ENCODE results near the gene NKIRAS1.

NKIRAS1 gene

DNA sequence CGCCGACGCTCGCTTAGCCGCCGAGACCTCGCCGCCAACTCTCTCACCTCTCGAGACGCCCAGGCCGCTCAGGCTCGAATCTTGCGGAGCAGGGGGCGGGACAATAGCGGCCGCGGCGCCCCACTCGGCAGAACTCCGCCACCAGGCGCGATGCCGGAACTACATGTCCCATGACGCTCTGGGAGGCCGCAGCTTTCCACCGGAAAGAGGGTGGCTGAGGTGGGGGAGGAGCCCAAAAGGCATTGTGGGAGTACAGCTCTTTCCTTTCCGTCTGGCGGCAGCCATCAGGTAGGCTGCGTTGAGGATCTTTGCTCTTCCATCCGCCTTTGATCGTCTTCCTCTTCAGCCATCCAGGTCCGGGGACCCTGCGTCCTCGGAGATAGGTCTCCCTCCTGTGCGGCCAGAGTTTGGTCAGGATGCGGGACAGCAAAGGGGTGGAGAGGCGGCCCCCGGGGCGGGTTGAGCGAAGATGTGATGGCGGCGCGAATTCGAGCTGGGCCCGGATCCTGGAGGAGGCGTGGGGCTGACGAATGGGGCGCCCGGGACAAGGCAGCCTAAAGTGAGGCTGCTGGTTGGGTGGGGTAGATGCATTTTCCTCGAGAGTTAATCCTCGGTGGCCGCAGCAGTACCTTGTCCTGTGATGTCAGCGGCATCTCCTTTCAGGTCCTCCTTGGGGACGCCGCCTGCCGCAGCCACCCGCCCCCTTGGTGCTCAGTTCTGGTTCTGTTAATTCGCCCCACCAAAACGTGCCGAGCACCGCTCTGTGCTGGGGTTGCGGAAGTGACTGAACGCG is at the start of gene NKIRAS1, which contains the start of gene RPL15:
NKIRAS1 (minus strand) TSS at position 105 of the 793 bp plus-strand sequence. CDS start 6,086 bp downstream, outside the sequence.
RPL15 (plus strand) TSS at position 247 of the 793 bp plus-strand sequence. CDS start 728 bp downstream, outside the sequence.
- DNase-seq: peak; percentile 94

DNA sequence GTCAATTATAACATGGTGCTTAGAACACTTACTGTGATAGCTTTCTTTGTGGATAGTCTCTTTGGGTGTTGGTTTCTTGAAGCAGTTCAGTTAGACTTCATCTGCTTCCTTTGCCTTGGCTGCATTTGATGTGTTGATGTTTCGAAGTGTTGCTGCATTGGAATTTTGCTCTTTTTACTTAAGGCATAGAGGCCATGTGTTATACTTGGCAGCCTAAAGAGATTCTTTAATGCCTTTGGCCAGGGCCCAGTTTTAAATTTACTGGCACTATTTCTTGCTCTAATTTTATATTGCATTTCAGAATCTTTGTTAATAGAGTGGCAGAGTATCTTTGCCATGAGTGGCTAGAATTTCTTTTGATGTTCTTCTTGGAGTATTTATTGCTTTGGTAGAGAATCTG is 49.5 kb upstream of the NKIRAS1 start:
- no peak for DNase-seq

DNA sequence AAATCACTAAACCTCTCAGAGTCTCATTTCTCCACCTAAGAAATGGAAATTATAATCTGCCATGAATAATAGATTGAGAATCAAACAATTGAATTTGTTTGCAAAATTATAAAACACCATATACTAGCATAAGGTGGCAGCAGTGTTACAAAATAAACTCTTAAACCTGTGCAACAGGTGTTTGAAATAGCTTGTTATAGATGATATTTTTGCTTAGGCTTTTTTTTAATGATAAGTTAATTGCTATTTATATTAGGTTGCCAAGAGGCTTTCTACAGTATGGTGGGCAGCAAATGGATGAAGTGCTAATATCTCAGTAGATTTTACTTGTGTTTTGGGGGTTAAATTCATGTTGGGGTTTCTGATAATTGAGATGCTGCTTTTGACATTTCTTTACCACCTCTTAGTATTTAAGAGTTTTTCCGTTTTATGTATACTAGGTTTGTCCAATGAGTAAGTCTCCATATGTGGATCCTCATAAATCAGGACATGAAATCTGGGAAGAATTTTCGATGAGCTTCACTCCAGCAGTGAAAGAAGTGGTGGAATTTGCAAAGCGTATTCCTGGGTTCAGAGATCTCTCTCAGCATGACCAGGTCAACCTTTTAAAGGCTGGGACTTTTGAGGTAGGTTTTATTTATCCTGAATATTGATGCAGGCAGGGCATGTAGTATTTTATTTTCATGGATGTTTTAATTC is 47.9 kb upstream of the NKIRAS1 start:
- DNase-seq: no peak

GRCh38 chr3:23961913-23962312 is 45.1 kb upstream of the NKIRAS1 start:
- no peak for DNase-seq

- no peak for DNase-seq
Measured at GRCh38 chr3:23961066-23961465, 44.3 kb upstream of the NKIRAS1 start.

DNA sequence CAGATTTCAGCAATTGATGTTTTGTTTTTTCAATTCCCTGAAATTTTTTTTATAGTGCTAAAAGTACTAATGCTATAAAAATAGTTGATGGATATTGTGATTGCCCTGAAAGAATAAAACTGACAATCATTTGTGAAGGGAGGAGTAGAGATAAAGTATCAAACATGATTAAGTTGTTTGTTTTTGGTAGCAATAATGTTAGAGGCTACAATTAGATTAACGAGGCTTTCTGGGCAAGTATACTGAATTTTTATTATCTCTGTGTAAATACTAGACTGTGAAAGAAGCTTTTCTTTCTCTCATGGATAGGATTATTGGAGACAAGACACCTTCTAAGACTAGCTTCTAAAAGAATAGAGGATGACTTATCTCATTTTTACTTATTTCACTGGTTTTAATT is 43.9 kb upstream of the NKIRAS1 start:
- DNase-seq: no peak

DNA sequence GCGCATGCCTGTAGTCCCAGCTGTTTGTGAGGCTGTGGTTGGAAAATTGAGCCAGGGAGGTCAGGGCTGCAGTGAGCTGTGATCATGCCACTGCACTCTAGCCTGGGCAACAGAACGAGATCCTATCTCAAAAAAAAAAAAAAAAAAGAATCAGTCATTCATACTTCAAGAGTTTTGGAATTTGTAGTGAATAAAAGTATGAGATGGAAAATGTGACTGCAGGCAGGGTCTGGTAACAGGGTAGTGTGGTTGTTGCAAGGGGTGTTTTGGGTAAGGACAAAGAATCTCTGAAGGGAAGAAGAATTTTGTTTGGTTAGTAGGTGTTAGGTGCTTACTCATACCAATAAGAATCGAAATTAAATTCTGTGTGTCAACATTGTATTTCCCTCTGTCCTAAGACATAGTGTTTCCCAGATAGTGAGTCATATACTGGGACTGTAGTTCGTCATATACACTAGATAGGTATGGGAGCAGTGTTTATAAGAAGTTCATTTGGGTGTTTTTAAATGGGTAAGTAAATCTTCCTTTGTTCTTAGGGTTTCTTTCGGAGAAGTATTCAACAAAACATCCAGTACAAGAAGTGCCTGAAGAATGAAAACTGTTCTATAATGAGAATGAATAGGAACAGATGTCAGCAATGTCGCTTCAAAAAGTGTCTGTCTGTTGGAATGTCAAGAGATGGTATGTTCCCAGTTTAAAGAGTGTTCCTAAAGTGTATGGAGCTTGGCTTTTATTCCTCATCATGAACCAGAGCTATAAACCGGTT is 42.5 kb upstream of the NKIRAS1 start:
- DNase-seq: no peak

DNA sequence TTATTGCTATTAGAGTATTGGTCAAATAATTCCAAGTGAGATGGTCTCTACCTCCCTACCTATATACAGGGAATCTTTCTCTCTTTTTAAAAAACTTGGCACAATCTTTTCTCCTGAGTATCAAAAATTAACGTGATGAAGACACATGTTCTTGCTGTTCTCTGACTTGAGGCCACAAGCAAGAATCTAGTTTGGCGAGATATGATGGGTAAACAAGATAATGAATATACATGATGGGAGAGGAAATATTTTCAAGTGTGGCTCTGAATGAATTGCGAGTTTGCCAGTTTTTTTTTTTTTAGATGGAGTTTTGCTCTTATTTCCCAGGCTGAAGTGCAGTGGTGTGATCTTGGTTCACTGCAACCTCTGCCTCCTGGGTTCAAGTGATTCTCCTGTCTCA is 39.9 kb upstream of the NKIRAS1 start:
- DNase-seq: no peak

DNA sequence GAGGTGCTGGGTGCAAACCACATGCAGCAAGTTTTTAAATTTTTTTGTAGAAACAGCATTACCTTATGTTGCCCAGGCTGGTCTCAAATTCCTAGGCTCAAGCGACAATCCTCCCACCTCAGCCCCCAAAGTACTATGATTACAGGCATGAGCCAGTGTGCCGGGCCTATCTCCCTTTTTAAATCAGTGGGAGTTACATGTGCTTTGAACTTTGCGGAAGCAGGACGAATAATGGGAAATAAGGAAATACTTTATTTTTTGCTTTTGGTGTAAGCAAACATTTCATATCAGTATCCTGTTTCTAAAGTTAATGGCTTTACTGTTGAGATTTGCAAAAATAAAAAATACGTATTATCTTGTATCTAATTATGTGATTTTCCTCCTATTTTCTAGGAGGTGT is 37.4 kb upstream of the NKIRAS1 start:
- DNase-seq: no peak

- DNase-seq: no peak
Measured at GRCh38 chr3:23953523-23953922, 36.7 kb upstream of the NKIRAS1 start.

DNA sequence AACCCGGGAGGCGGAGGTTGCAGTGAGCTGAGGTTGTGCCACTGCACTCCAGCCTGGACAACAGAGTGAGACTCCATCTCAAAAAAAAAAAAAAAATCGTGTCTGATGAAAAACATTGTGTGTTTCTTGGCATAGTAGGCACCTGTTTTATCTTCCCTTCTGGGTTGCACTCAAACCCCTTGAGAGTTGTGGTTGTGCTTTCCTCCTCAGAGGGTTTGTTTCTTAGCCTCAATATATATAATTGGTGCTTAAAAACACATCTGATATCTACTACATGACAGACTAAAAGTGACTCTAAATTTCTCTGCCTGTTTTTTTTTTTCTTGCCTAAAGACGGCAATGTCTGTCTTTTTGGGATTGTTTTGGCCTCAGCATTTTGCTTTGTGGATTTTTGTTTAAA is 35.9 kb upstream of the NKIRAS1 start:
- DNase-seq: no peak

GRCh38 chr3:23950293-23950692 is 33.5 kb upstream of the NKIRAS1 start:
- DNase-seq: no peak

DNA sequence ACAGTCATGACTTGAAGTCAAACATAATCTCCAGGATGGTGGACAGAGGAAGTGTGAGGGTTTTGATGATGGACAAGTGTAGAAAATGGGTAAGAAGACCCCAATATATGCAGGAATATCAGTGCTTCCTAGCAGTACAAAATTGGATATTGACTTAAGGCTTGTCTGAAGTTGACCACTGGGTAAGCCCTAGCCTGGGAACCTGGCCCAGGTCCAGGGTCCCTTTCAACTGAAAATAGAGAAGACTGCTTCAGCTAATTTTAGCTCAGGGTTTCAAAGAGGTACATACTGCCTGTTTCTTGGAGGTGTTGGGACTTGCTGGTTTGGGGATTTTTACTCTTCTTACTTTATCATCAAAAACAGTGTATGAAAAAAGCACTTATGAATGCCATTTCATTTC is 33.0 kb upstream of the NKIRAS1 start:
- DNase-seq: no peak

DNA sequence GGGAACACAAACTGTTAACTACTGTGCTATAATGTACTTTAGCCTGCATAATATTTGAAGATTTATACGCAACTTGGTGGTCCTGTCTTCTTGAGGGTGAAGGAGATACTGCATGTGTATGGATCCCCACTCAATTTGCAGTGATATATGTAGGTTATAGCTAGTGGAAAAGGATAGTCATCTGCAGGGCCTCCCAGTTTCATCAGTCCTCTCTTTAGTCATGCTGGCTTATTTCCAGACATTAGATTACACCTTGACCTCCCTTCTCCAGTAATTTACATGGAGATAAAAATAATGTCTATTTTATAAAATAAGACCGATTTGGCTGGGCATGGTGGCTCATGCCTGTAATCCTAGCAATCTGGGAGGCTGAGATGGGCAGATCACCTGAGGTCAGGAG is 32.0 kb upstream of the NKIRAS1 start:
- DNase-seq: no peak

- peak; percentile 89 for DNase-seq
Measured at GRCh38 chr3:23945913-23946687, 29.3 kb upstream of the NKIRAS1 start.

- no peak for DNase-seq
Measured at GRCh38 chr3:23945663-23945912, 28.8 kb upstream of the NKIRAS1 start.

- peak; percentile 66 for DNase-seq
Measured at GRCh38 chr3:23944861-23945662, 28.3 kb upstream of the NKIRAS1 start, which contains the start of gene NR1D2. NR1D2 (plus strand) TSS chr3:23945286; CDS start chr3:23945579, 293 bp downstream.

GRCh38 chr3:23944007-23944783 is 27.4 kb upstream of the NKIRAS1 start:
- no peak for DNase-seq

DNA sequence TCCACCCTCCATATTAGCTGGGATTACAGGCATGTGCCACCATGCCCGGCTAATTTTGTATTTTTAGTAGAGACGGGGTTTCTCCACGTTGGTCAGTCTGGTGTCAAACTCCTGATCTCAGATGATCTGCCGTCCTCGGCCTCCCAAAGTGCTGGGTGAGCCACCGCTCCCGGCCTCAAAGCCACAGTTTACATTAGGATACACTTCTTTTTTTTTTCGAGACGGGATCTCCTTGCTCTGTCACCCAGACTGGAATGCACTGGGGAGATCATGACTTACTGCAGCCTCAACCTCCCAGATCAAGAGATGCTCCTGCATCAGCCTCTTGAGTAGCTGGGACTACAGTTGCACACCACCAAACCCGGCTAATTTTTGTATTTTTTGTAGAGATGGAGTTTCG is 25.8 kb upstream of the NKIRAS1 start:
- DNase-seq: no peak

DNA sequence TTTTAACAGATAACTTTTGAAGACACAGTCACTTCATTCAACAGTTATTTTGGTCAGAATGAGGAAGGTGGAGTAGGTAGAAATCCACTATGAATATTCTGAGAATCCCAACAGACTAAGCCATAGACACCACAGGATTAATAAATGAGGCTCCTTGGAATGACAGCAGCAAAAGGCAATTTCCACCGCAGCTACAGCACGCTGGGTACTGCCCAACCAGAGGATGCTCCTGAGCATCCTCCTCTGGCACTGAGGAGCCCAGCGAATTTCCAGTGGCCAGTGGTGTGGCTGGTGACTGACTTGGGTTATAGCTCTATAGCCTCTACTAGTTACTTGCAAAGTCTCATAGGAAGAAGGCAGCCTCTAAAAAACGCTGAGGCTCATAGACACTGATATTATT is 24.6 kb upstream of the NKIRAS1 start:
- DNase-seq: no peak

GRCh38 chr3:23940775-23941174 is 24.0 kb upstream of the NKIRAS1 start:
- no peak for DNase-seq

Measured in NCI-H2227 treated with DMSO at 0.1 percent for 48 hours (cell line).